ENCODE measurements around the gene ZP3.
A peak's percentile ranks its signal among the peaks of the same experiment; 100 is the strongest.
"Not testable (repeated sequence)": the region's sequence is repeated elsewhere in the genome, so short reads cannot be mapped to it uniquely, and the experiment has no call there.

ZP3 gene

GRCh38 chr7:76442664-76443446, 18.1 kb downstream of the ZP3 start:
- DNase-seq (ENCODE audit: low read depth), result not testable (repeated sequence)

- DNase-seq (ENCODE audit: low read depth), result not testable (repeated sequence)
Observed at GRCh38 chr7:76443846-76444245, 19.1 kb downstream of the ZP3 start.

GRCh38 chr7:76445577-76446008, 20.8 kb downstream of the ZP3 start:
- DNase-seq (ENCODE audit: low read depth), result not testable (repeated sequence)

GRCh38 chr7:76457017-76457416, 32.3 kb downstream of the ZP3 start:
- not testable (repeated sequence) for DNase-seq (ENCODE audit: low read depth)

GRCh38 chr7:76458504-76458903, 33.8 kb downstream of the ZP3 start:
- DNase-seq (ENCODE audit: low read depth), result not testable (repeated sequence)

GRCh38 chr7:76460767-76461166, 36.0 kb downstream of the ZP3 start:
- DNase-seq (ENCODE audit: low read depth), result not testable (repeated sequence)

GRCh38 chr7:76461464-76462101, 36.8 kb downstream of the ZP3 start, which contains the start of gene DTX2:
Gene DTX2 (plus strand): TSS chr7:76461709. CDS start chr7:76480510, 18,801 bp downstream.
- peak; percentile 20 for DNase-seq (ENCODE audit: low read depth)

GRCh38 chr7:76462271-76462882, 37.6 kb downstream of the ZP3 start:
- DNase-seq (ENCODE audit: low read depth), result not testable (repeated sequence)

GRCh38 chr7:76464959-76465358, 40.2 kb downstream of the ZP3 start:
- DNase-seq (ENCODE audit: low read depth), result not testable (repeated sequence)

- DNase-seq (ENCODE audit: low read depth), result not testable (repeated sequence)
Observed at GRCh38 chr7:76465950-76466349, 41.2 kb downstream of the ZP3 start.

GRCh38 chr7:76467743-76468404, 43.1 kb downstream of the ZP3 start:
- not testable (repeated sequence) for DNase-seq (ENCODE audit: low read depth)

- not testable (repeated sequence) for DNase-seq (ENCODE audit: low read depth)
Observed at GRCh38 chr7:76471556-76472221, 46.9 kb downstream of the ZP3 start.

- DNase-seq (ENCODE audit: low read depth), result not testable (repeated sequence)
Observed at GRCh38 chr7:76473097-76473496, 48.3 kb downstream of the ZP3 start.

- DNase-seq (ENCODE audit: low read depth), result not testable (repeated sequence)
Observed at GRCh38 chr7:76476280-76476679, 51.5 kb downstream of the ZP3 start.

- not testable (repeated sequence) for DNase-seq (ENCODE audit: low read depth)
Observed at GRCh38 chr7:76476742-76477474, 52.2 kb downstream of the ZP3 start.

- not testable (repeated sequence) for DNase-seq (ENCODE audit: low read depth)
Observed at GRCh38 chr7:76479628-76480027, 54.9 kb downstream of the ZP3 start.

GRCh38 chr7:76480403-76481253, 55.9 kb downstream of the ZP3 start:
- DNase-seq (ENCODE audit: low read depth), result not testable (repeated sequence)

- not testable (repeated sequence) for DNase-seq (ENCODE audit: low read depth)
Observed at GRCh38 chr7:76482660-76483059, 57.9 kb downstream of the ZP3 start.

- not testable (repeated sequence) for DNase-seq (ENCODE audit: low read depth)
Observed at GRCh38 chr7:76483081-76483480, 58.3 kb downstream of the ZP3 start.

GRCh38 chr7:76484456-76484855, 59.7 kb downstream of the ZP3 start:
- DNase-seq (ENCODE audit: low read depth), result not testable (repeated sequence)

All from activated gamma-delta T cell treated with anti-CD3 and anti-CD28 coated beads, Interleukin-2, amount 50 U/mL, for 16 hours (primary cell).